Measurements from ENCODE around the gene FAM89A. TPM values are rescaled to one million over a fixed set of nuclear protein-coding genes. Genes with fewer than 3 reads are reported as not detected.

The FAM89A gene
- total RNA-seq, 2 experiments from 2014 or later: 11.1 to 14.2 TPM

- Mint-ChIP-seq H3K36me3 (ENCODE audit: low read depth) (peaks cover 52% of the 10 kb centered on the region), H3K27me3 (no peaks in the 10 kb centered on the region), H3K27ac (no peak overlapping the region), H3K4me1 (ENCODE audit: low read depth) (no peaks in the 10 kb centered on the region), H3K4me3 (no peak overlapping the region), H3K9me3 (peaks cover 20% of the 10 kb centered on the region)
- TF ChIP-seq, protein P1, sequence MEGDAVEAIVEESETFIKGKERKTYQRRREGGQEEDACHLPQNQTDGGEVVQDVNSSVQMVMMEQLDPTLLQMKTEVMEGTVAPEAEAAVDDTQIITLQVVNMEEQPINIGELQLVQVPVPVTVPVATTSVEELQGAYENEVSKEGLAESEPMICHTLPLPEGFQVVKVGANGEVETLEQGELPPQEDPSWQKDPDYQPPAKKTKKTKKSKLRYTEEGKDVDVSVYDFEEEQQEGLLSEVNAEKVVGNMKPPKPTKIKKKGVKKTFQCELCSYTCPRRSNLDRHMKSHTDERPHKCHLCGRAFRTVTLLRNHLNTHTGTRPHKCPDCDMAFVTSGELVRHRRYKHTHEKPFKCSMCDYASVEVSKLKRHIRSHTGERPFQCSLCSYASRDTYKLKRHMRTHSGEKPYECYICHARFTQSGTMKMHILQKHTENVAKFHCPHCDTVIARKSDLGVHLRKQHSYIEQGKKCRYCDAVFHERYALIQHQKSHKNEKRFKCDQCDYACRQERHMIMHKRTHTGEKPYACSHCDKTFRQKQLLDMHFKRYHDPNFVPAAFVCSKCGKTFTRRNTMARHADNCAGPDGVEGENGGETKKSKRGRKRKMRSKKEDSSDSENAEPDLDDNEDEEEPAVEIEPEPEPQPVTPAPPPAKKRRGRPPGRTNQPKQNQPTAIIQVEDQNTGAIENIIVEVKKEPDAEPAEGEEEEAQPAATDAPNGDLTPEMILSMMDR (IDR thresholded peaks at IDR 0.05): no peak
- ChIA-PET POLR2A (no interaction called here), CTCF (no interaction called here)
- intact Hi-C loops (cut with micrococcal nuclease): no loop called here
- ATAC-seq (no peak), DNase-seq (no peak)
Measured at GRCh38 chr1:231000639-231001038, 39.4 kb downstream of the FAM89A start.

DNA sequence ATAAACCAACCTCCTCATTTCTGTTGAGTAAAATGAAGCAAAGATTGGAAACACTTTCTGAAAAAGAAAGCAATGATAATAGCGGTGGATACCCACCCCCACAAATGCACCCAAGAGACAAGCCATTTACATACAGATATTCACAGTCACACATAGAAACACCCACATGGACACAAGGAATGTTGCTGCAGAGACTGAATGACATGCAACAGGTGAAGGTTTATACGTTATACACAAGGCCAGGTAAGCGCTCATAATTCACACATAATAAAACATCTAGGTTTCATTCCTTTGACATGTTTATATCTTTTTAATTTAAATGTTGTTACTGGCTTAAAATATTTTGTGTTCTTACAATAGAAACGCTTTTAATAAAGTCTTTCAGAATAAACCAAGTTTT is 39.9 kb downstream of the FAM89A start:
- H3K36me3 Mint-ChIP-seq (ENCODE audit: low read depth): peaks cover 52% of the 10 kb centered on the region
- H3K4me3 Mint-ChIP-seq: no peak overlapping the region
- CTCF ChIA-PET: no interaction called here
- no peak for ATAC-seq
- no peaks in the 10 kb centered on the region for H3K4me1 Mint-ChIP-seq (ENCODE audit: low read depth)
- intact Hi-C loops (cut with micrococcal nuclease): no loop called here
- H3K27ac Mint-ChIP-seq: no peak overlapping the region
- DNase-seq: no peak
- POLR2A ChIA-PET: no interaction called here
- H3K9me3 Mint-ChIP-seq: peaks cover 17% of the 10 kb centered on the region
- TF ChIP-seq, protein P1 (IDR thresholded peaks at IDR 0.05): no peak
- no peaks in the 10 kb centered on the region for H3K27me3 Mint-ChIP-seq

DNA sequence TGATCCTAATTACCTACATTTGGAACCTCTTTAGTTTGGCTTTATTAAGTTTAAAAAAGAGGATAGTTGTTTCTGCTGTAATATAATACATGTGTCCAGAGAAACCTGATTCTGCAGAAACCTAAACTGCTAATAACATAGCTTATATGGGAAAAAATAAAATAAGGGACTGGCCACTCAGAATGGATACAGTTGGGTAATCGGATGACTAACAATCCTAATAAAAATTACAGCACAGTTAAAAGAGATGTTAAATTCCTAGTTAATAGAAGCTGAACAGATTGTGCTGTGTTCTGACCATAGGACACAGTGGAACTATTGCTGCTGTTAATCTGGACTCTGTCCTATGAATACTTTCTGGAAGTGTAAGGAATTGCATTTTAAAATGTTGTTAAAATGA is 45.2 kb downstream of the FAM89A start:
- Mint-ChIP-seq H3K27me3 (no peaks in the 10 kb centered on the region), H3K36me3 (ENCODE audit: low read depth) (peaks cover 40% of the 10 kb centered on the region), H3K4me3 (no peak overlapping the region), H3K4me1 (ENCODE audit: low read depth) (no peaks in the 10 kb centered on the region), H3K27ac (no peak overlapping the region), H3K9me3 (no peaks in the 10 kb centered on the region)
- ChIA-PET POLR2A (interaction anchor here (0.7 to 1.5 kb wide), 2 partner anchors 19 to 46 kb away, joined by 3 read pairs; no protein-coding TSS in a partner anchor), CTCF (interaction anchor here (1.1 to 1.4 kb wide), 2 partner anchors 78 to 96 kb away, joined by 3 to 4 read pairs; no protein-coding TSS in a partner anchor)
- intact Hi-C loops (cut with micrococcal nuclease): no loop called here
- TF ChIP-seq, protein P1 (IDR thresholded peaks at IDR 0.05): no peak
- ATAC-seq: no peak
- no peak for DNase-seq

DNA sequence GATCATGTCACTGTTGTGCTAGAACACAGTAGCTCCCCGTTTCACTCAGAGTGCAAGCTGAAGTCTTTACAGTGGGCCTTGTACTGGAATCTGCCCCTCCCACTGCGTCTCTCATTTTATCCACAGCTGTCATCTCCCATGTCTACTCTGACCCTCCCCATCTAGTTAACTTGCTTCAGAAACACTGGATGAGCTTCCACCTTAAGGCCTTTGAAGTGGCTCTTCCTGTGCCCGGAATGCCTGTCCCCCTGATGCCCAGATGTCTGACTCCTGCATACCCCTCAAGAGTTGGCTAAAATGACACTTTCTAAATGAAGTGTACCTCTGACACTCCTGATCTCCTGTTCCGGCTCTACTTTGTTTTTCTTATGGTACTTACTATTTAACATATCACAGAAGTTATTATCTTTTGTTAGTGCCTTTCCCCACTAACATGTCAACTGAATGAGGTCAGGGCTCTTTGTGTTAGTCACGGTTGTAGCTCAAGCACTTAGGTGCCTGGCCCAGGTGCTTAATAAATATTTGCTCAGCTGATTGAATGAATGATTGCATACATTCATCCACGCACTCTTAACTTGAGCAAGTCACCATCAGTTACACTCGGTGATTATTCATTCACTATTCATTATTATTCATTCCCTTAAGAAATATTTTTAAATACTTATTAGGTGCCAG is 47.8 kb downstream of the FAM89A start:
- H3K4me3 Mint-ChIP-seq: no peak overlapping the region
- H3K27me3 Mint-ChIP-seq: no peaks in the 10 kb centered on the region
- ChIA-PET CTCF (interaction anchor here (1.0 kb wide), 1 partner anchor 99 kb away, joined by 3 read pairs; no protein-coding TSS in a partner anchor), POLR2A (no interaction called here)
- TF ChIP-seq, protein P1 (IDR thresholded peaks at IDR 0.05): no peak
- no peaks in the 10 kb centered on the region for H3K4me1 Mint-ChIP-seq (ENCODE audit: low read depth)
- peaks cover 30% of the 10 kb centered on the region for H3K36me3 Mint-ChIP-seq (ENCODE audit: low read depth)
- intact Hi-C loops (cut with micrococcal nuclease): no loop called here
- H3K27ac Mint-ChIP-seq: no peak overlapping the region
- no peaks in the 10 kb centered on the region for H3K9me3 Mint-ChIP-seq
- DNase-seq (no peak), ATAC-seq (no peak)

DNA sequence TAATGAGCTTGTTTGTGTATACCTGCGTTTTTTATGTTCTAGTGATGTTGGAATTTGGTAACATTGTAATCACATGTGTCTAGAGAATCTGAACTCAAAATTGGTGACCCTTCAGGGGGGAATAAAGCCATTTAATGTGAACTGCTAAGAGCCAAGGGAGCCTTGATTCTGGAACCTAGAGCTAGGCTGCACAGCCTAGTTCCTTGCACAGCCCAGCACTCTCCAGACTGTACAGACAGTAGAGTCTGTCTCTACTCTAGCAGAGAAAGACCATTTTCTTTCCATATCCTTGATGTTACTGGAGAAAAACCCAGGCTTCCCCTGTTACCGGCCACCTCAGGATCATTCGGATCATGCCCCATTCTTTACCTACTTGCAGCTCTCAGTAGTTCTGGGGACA is 52.6 kb downstream of the FAM89A start:
- TF ChIP-seq, protein P1 (IDR thresholded peaks at IDR 0.05): no peak
- H3K27me3 Mint-ChIP-seq: no peaks in the 10 kb centered on the region
- H3K4me1 Mint-ChIP-seq (ENCODE audit: low read depth): peaks cover 10% of the 10 kb centered on the region
- no peaks in the 10 kb centered on the region for H3K9me3 Mint-ChIP-seq
- ATAC-seq (no peak), DNase-seq (no peak)
- POLR2A ChIA-PET: no interaction called here
- intact Hi-C loops (cut with micrococcal nuclease): no loop called here
- CTCF ChIA-PET: no interaction called here
- no peak overlapping the region for H3K27ac Mint-ChIP-seq
- no peak overlapping the region for H3K4me3 Mint-ChIP-seq
- peaks cover 21% of the 10 kb centered on the region for H3K36me3 Mint-ChIP-seq (ENCODE audit: low read depth)

Measured in activated CD8-positive, alpha-beta T cell treated with anti-CD3 and anti-CD28 coated beads for 36 hours (primary cell).